ENCODE results near the gene SYT11. TPM values are rescaled to one million over a fixed set of nuclear protein-coding genes. Genes with fewer than 3 reads are reported as not detected.

The SYT11 gene
- total RNA-seq, 1 donor from 2014 or later: 4.9 TPM

Other genes starting within 250 kb of the SYT11 start
- 40.4 to 71.7 TPM (median 42.6 TPM) in 3 replicates for gene MSTO1, start 249.3 kb upstream of the SYT11 start, total RNA-seq
- gene YY1AP1, start 170.8 kb upstream of the SYT11 start, total RNA-seq: 40.8 to 45.0 TPM (median 41.9 TPM) in 3 replicates
- gene DAP3, start 170.5 kb upstream of the SYT11 start, total RNA-seq: 64.8 to 70.6 TPM (median 65.4 TPM) in 3 replicates
- 40.1 to 46.9 TPM (median 46.5 TPM) in 3 replicates for gene GON4L, start 2.4 kb upstream of the SYT11 start, total RNA-seq
- gene RIT1, start 51.8 kb downstream of the SYT11 start, total RNA-seq: 39.8 to 52.2 TPM (median 51.4 TPM) in 3 replicates
- 32.3 to 43.2 TPM (median 35.2 TPM) in 3 replicates for gene KHDC4, start 74.8 kb downstream of the SYT11 start, total RNA-seq
- not detected in 3 replicates for gene RXFP4, start 82.1 kb downstream of the SYT11 start, total RNA-seq
- 50.0 to 214 TPM (median 203 TPM) in 3 replicates for gene ARHGEF2, start 119.0 kb downstream of the SYT11 start, total RNA-seq
- gene SSR2, start 161.4 kb downstream of the SYT11 start, total RNA-seq: 233 to 257 TPM (median 238 TPM) in 3 replicates
- 29.3 to 32.9 TPM (median 30.2 TPM) in 3 replicates for gene UBQLN4, start 194.2 kb downstream of the SYT11 start, total RNA-seq
- 55.0 to 58.8 TPM (median 56.6 TPM) in 3 replicates for gene LAMTOR2, start 195.2 kb downstream of the SYT11 start, total RNA-seq
- gene RAB25, start 201.6 kb downstream of the SYT11 start, total RNA-seq: not detected in 3 replicates
- 11.7 to 12.7 TPM (median 12.0 TPM) in 3 replicates for gene MEX3A, start 222.9 kb downstream of the SYT11 start, total RNA-seq